HEK293 (cell line): ENCODE measurements around the gene PRSS56.

Experiments
- CTCF ChIA-PET: fragments of 350-600 bp; formaldehyde crosslinking; extraction: SDS; loops from one replicate; lab custom pipeline; 2021; ENCODE audit warnings: antibody characterized with exemption; lab: Yijun Ruan, JAX
- POLR2A ChIA-PET: fragments of 300-600 bp; formaldehyde crosslinking; extraction: SDS; loops from one replicate; lab custom pipeline; 2020; ENCODE audit warnings: antibody characterized with exemption, inconsistent platforms; lab: Yijun Ruan, JAX
- H3K27ac ChIP-seq: fragments of 200-500 bp; sonication (Bioruptor generic); 2 replicates; pipeline ENCODE4 v1.5.1; 2014; ENCODE audit warnings: low read depth, low read length, control low read depth, inconsistent platforms; ENCODE audit errors: extremely low read depth
- H3K36me3 ChIP-seq, 2 experiments: fragments of 200-500 bp in 1 of 2; sonication (Bioruptor generic) in 1 of 2; 1 replicate in 1 of 2; 2 replicates in 1 of 2; pipeline ENCODE4 v1.5.1; 2014 to 2017; ENCODE audit warnings: inconsistent platforms in 2 of 2, low read length in 2 of 2; ENCODE audit not compliant: control insufficient read depth in 2 of 2, insufficient read depth in 1 of 2
- H3K4me1 ChIP-seq: fragments of 200-500 bp; sonication (Bioruptor generic); 2 replicates; pipeline ENCODE4 v1.5.1; 2014; ENCODE audit warnings: mild to moderate bottlenecking, low read length, inconsistent platforms; ENCODE audit not compliant: control insufficient read depth, insufficient read depth
- H3K4me3 ChIP-seq: 2 replicates; pipeline ENCODE4 v1.5.1; 2011; ENCODE audit warnings: low read depth, mild to moderate bottlenecking, control low read depth, low read length, moderate library complexity
- H3K9me3 ChIP-seq: fragments of 200-500 bp; sonication (Bioruptor generic); 2 replicates; pipeline ENCODE4 v1.5.1; 2014; ENCODE audit warnings: low read depth, low read length, inconsistent platforms; ENCODE audit not compliant: control insufficient read depth, insufficient read depth
- INSM2 ChIP-seq: fragments of 450-650 bp; formaldehyde crosslinking; IDR thresholded peaks from 2 replicates; pipeline ENCODE4 v1.5.1; 2016; ENCODE audit warnings: missing biosample characterization, missing genetic modification characterization
- KLF10 ChIP-seq: fragments of 450-650 bp; IDR thresholded peaks from 2 replicates; pipeline ENCODE4 v1.5.1; 2018; ENCODE audit warnings: missing biosample characterization, mild to moderate bottlenecking, missing genetic modification characterization
- OVOL3 ChIP-seq: fragments of 450-650 bp; formaldehyde crosslinking; IDR thresholded peaks from 2 replicates; pipeline ENCODE4 v1.5.1; 2016; ENCODE audit warnings: missing biosample characterization, missing genetic modification characterization
- WT1 ChIP-seq: fragments of 450-650 bp; formaldehyde crosslinking; IDR thresholded peaks from 2 replicates; pipeline ENCODE4 v1.5.1; 2016; ENCODE audit warnings: missing biosample characterization, missing genetic modification characterization
- ZIC2 ChIP-seq: fragments of 450-650 bp; formaldehyde crosslinking; IDR thresholded peaks from 2 replicates; pipeline ENCODE4 v1.5.1; 2016; ENCODE audit warnings: missing biosample characterization, missing genetic modification characterization
- ZNF138 ChIP-seq: fragments of 450-650 bp; formaldehyde crosslinking; IDR thresholded peaks from 2 replicates; pipeline ENCODE4 v1.5.1; 2016; ENCODE audit warnings: missing biosample characterization, missing genetic modification characterization, borderline replicate concordance
- ZNF335 ChIP-seq: fragments of 450-650 bp; formaldehyde crosslinking; conservative IDR thresholded peaks from 2 replicates; pipeline ENCODE4 v1.5.1; 2016; ENCODE audit warnings: missing biosample characterization, missing genetic modification characterization
- ZNF416 ChIP-seq: fragments of 450-650 bp; formaldehyde crosslinking; IDR thresholded peaks from 2 replicates; pipeline ENCODE4 v1.5.1; 2016; ENCODE audit warnings: missing biosample characterization, missing genetic modification characterization
- ZNF561 ChIP-seq: fragments of 450-650 bp; IDR thresholded peaks from 2 replicates; pipeline ENCODE4 v1.5.1; 2018; ENCODE audit warnings: missing biosample characterization, missing genetic modification characterization, borderline replicate concordance
- ZNF610 ChIP-seq: fragments of 450-650 bp; formaldehyde crosslinking; IDR thresholded peaks from 2 replicates; pipeline ENCODE4 v1.5.1; 2016; ENCODE audit warnings: missing biosample characterization, missing genetic modification characterization, borderline replicate concordance
- ZNF707 ChIP-seq: fragments of 450-650 bp; formaldehyde crosslinking; IDR thresholded peaks from 2 replicates; pipeline ENCODE4 v1.5.1; 2016; ENCODE audit warnings: missing biosample characterization, missing genetic modification characterization
- ZNF76 ChIP-seq: fragments of 450-650 bp; formaldehyde crosslinking; IDR thresholded peaks from 2 replicates; pipeline ENCODE4; 2016; ENCODE audit warnings: low read depth, missing biosample characterization, missing genetic modification characterization, borderline replicate concordance
- ZNF768 ChIP-seq: fragments of 450-650 bp; formaldehyde crosslinking; IDR thresholded peaks from 2 replicates; pipeline ENCODE4 v1.5.1; 2018; ENCODE audit warnings: missing biosample characterization, mild to moderate bottlenecking, missing genetic modification characterization
- ZNF777 ChIP-seq: fragments of 450-650 bp; formaldehyde crosslinking; IDR thresholded peaks from 2 replicates; pipeline ENCODE4 v1.5.1; 2017; ENCODE audit warnings: missing biosample characterization, missing genetic modification characterization, borderline replicate concordance
- ZSCAN4 ChIP-seq: fragments of 450-650 bp; formaldehyde crosslinking; IDR thresholded peaks from 2 replicates; pipeline ENCODE4 v1.5.1; 2017; ENCODE audit warnings: missing biosample characterization, missing genetic modification characterization
- TF ChIP-seq, protein P1 (sequence below): fragments of 450-650 bp; formaldehyde crosslinking; IDR thresholded peaks from 2 replicates; pipeline ENCODE4 v1.5.1; 2016; ENCODE audit warnings: missing biosample characterization, missing genetic modification characterization, low read depth
- TF ChIP-seq, protein P2 (sequence below): IDR thresholded peaks from 2 replicates; pipeline ENCODE4 v1.6.1; 2011; ENCODE audit warnings: mild to moderate bottlenecking, low read depth, low read length, borderline replicate concordance
- TF ChIP-seq, protein P3 (sequence below): fragments of 450-650 bp; formaldehyde crosslinking; IDR thresholded peaks from 2 replicates; pipeline ENCODE4 v1.5.1; 2016; ENCODE audit warnings: missing biosample characterization, missing genetic modification characterization

The PRSS56 gene

DNA sequence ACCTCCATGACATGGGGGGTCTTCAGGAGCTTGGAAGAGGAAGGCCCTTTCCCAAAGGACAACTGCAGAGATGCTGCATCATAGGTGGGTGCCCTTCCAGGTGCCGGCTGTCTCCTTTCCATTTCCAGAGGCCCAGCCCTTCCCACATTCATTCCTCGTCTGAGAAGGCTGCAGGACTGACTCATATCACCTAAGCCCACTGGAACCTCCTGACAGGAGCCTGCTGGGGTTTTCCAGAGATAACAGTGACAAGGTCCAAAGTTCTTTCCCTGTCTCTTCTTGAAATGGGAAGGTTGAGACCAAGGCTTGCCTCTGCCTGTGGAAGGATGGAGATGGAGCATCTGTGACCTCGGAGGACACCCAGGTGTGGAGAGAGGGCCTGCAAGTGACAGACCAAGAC, 3.6 kb upstream of the PRSS56 start:
- TF ChIP-seq ZNF707 (no peak), ZNF768 (tag by site-specific recombination) (no peak), ZNF138 (tag by site-specific recombination) (no peak), OVOL3 (tag by site-specific recombination) (no peak), INSM2 (no peak), ZNF561 (tag by site-specific recombination) (no peak), ZSCAN4 (tag by site-specific recombination) (no peak), ZNF610 (tag by site-specific recombination) (no peak), ZNF416 (tag by site-specific recombination) (no peak), ZNF335 (tag by site-specific recombination) (no peak), ZNF76 (no peak), ZNF777 (tag by site-specific recombination) (no peak), WT1 (tag by site-specific recombination) (no peak)
- TF ChIP-seq, protein P1, sequence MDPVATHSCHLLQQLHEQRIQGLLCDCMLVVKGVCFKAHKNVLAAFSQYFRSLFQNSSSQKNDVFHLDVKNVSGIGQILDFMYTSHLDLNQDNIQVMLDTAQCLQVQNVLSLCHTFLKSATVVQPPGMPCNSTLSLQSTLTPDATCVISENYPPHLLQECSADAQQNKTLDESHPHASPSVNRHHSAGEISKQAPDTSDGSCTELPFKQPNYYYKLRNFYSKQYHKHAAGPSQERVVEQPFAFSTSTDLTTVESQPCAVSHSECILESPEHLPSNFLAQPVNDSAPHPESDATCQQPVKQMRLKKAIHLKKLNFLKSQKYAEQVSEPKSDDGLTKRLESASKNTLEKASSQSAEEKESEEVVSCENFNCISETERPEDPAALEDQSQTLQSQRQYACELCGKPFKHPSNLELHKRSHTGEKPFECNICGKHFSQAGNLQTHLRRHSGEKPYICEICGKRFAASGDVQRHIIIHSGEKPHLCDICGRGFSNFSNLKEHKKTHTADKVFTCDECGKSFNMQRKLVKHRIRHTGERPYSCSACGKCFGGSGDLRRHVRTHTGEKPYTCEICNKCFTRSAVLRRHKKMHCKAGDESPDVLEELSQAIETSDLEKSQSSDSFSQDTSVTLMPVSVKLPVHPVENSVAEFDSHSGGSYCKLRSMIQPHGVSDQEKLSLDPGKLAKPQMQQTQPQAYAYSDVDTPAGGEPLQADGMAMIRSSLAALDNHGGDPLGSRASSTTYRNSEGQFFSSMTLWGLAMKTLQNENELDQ (tag by site-specific recombination), result no peak
- TF ChIP-seq, protein P2, sequence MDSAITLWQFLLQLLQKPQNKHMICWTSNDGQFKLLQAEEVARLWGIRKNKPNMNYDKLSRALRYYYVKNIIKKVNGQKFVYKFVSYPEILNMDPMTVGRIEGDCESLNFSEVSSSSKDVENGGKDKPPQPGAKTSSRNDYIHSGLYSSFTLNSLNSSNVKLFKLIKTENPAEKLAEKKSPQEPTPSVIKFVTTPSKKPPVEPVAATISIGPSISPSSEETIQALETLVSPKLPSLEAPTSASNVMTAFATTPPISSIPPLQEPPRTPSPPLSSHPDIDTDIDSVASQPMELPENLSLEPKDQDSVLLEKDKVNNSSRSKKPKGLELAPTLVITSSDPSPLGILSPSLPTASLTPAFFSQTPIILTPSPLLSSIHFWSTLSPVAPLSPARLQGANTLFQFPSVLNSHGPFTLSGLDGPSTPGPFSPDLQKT, result no peak
- TF ChIP-seq, protein P3, sequence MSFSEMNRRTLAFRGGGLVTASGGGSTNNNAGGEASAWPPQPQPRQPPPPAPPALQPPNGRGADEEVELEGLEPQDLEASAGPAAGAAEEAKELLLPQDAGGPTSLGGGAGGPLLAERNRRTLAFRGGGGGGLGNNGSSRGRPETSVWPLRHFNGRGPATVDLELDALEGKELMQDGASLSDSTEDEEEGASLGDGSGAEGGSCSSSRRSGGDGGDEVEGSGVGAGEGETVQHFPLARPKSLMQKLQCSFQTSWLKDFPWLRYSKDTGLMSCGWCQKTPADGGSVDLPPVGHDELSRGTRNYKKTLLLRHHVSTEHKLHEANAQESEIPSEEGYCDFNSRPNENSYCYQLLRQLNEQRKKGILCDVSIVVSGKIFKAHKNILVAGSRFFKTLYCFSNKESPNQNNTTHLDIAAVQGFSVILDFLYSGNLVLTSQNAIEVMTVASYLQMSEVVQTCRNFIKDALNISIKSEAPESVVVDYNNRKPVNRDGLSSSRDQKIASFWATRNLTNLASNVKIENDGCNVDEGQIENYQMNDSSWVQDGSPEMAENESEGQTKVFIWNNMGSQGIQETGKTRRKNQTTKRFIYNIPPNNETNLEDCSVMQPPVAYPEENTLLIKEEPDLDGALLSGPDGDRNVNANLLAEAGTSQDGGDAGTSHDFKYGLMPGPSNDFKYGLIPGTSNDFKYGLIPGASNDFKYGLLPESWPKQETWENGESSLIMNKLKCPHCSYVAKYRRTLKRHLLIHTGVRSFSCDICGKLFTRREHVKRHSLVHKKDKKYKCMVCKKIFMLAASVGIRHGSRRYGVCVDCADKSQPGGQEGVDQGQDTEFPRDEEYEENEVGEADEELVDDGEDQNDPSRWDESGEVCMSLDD, result no peak
- H3K27ac ChIP-seq, result no peak overlapping the region
- H3K4me3 ChIP-seq, result no peak overlapping the region
- no peaks in the 10 kb centered on the region for H3K4me1 ChIP-seq
- CTCF ChIA-PET, result interaction anchor here (0.7 kb wide), 1 partner anchor 286 kb away, joined by 3 read pairs; no protein-coding TSS in a partner anchor
- no peaks in the 10 kb centered on the region for H3K36me3 ChIP-seq
- no peaks in the 10 kb centered on the region for H3K9me3 ChIP-seq
- POLR2A ChIA-PET, result no interaction called here

DNA sequence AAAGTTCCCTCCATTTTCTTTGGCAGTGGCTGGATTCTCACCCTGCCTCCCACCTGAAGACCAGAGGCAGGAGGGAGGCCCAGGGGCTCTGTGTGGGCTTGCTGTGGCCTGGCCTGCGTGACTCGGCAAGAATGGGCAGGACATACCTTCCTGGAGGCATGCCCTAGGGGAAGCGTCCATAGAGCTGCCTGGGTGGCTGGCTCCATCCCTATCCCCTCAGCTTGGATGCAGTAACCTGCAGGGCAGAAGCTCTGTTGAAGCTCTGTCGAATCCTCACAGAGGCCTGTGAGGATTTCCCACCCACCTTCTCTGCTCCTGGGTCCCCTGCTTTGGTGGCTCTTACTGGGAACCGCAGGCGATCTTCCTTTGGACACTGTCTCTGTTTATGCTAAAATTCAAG, 1.3 kb upstream of the PRSS56 start:
- H3K36me3 ChIP-seq, result no peaks in the 10 kb centered on the region
- ChIA-PET CTCF (interaction anchor here (0.7 to 1.1 kb wide), 3 partner anchors 34 to 71 kb away, joined by 3 to 9 read pairs (median 3); no protein-coding TSS in a partner anchor), POLR2A (no interaction called here)
- H3K4me3 ChIP-seq, result no peak overlapping the region
- TF ChIP-seq ZIC2 (peak; percentile 57), KLF10 (no peak)
- no peaks in the 10 kb centered on the region for H3K9me3 ChIP-seq
- no peaks in the 10 kb centered on the region; the same call in 1 of the 2 replicates for H3K4me1 ChIP-seq
- H3K27ac ChIP-seq, result no peak overlapping the region
